ENCODE measurements around the gene UBE3D.
"Not testable (repeated sequence)": the region's sequence is repeated elsewhere in the genome, so short reads cannot be mapped to it uniquely, and the experiment has no call there.

UBE3D gene

GRCh38 chr6:82902290-82902689 is 163.4 kb downstream of the UBE3D start:
- TF ChIP-seq CTCF (IDR thresholded peaks at IDR 0.05; ENCODE audit: control insufficient read depth, extremely low read depth, insufficient read depth): no peak

GRCh38 chr6:82894653-82895259 is 170.9 kb downstream of the UBE3D start:
- DNase-seq (ENCODE audit: low read depth): no peak
- TF ChIP-seq CTCF (IDR thresholded peaks at IDR 0.05; ENCODE audit: control insufficient read depth, extremely low read depth, insufficient read depth): no peak

More at GRCh38 chr6:82902290-82902689, 163.4 kb downstream of the UBE3D start:
- DNase-seq (ENCODE audit: low read depth): peak; percentile 15
- H3K4me3 ChIP-seq (ENCODE audit: low read depth, low read length): no peak overlapping the region

GRCh38 chr6:82893889-82894652 is 171.6 kb downstream of the UBE3D start:
- no peak for DNase-seq (ENCODE audit: low read depth)
- no peak overlapping the region for H3K4me3 ChIP-seq (ENCODE audit: low read depth, low read length)
- no peak for TF ChIP-seq CTCF (IDR thresholded peaks at IDR 0.05; ENCODE audit: control insufficient read depth, extremely low read depth, insufficient read depth)

More at GRCh38 chr6:82894653-82895259, 170.9 kb downstream of the UBE3D start:
- no peak overlapping the region for H3K4me3 ChIP-seq (ENCODE audit: low read depth, low read length)

- DNase-seq (ENCODE audit: low read depth); H3K4me3 ChIP-seq (ENCODE audit: low read depth, low read length): not testable (repeated sequence)
Observed at GRCh38 chr6:82891503-82891902, 174.1 kb downstream of the UBE3D start.

GRCh38 chr6:82891076-82891475 is 174.6 kb downstream of the UBE3D start:
- no peak for DNase-seq (ENCODE audit: low read depth)
- no peak for TF ChIP-seq CTCF (IDR thresholded peaks at IDR 0.05; ENCODE audit: control insufficient read depth, extremely low read depth, insufficient read depth)
- H3K4me3 ChIP-seq (ENCODE audit: low read depth, low read length): no peak overlapping the region

- no peak for DNase-seq (ENCODE audit: low read depth)
- no peak overlapping the region for H3K4me3 ChIP-seq (ENCODE audit: low read depth, low read length)
- TF ChIP-seq CTCF (IDR thresholded peaks at IDR 0.05; ENCODE audit: control insufficient read depth, extremely low read depth, insufficient read depth): no peak
Observed at GRCh38 chr6:82890240-82890639, 175.4 kb downstream of the UBE3D start.

GRCh38 chr6:82889143-82889542 is 176.5 kb downstream of the UBE3D start:
- no peak for TF ChIP-seq CTCF (IDR thresholded peaks at IDR 0.05; ENCODE audit: control insufficient read depth, extremely low read depth, insufficient read depth)
- DNase-seq (ENCODE audit: low read depth): no peak
- H3K4me3 ChIP-seq (ENCODE audit: low read depth, low read length): no peak overlapping the region

Data from LNCaP clone FGC (cell line).